GM12874 (cell line): ENCODE data around the gene DONSON.

ENCODE experiments used
- CTCF ChIP-seq: IDR thresholded peaks from 2 replicates; pipeline ENCODE4 v1.5.1; 2011; ENCODE audit warnings: low read depth, mild to moderate bottlenecking, control low read depth, low read length, moderate library complexity; ENCODE audit not compliant: insufficient read depth

Gene DONSON

GRCh38 chr21:33541756-33542639 is 46.5 kb downstream of the DONSON start, which contains the start of gene GART:
TSS of gene GART (minus strand) at chr21:33542117. CDS start at chr21:33539315, 2,802 bp downstream.
- no peak for TF ChIP-seq CTCF

- no peak for TF ChIP-seq CTCF
Observed at GRCh38 chr21:33541105-33541711, 47.3 kb downstream of the DONSON start.

GRCh38 chr21:33540711-33541104 is 47.8 kb downstream of the DONSON start:
- TF ChIP-seq CTCF: no peak

GRCh38 chr21:33539616-33540015 is 48.9 kb downstream of the DONSON start:
- TF ChIP-seq CTCF: no peak

GRCh38 chr21:33537212-33537611 is 51.3 kb downstream of the DONSON start:
- no peak for TF ChIP-seq CTCF

- no peak for TF ChIP-seq CTCF
Observed at GRCh38 chr21:33531007-33531406, 57.5 kb downstream of the DONSON start.
